HG03103 (cell line): ENCODE results near the gene TP53AIP1.

Source experiments
- ATAC-seq: cut with Tn5 transposase; IDR thresholded peaks from one replicate; pipeline ENCODE4 v1.9.1; 2021; ENCODE audit warnings: low read depth; ENCODE audit not compliant: unreplicated experiment

TP53AIP1 gene

GRCh38 chr11:128942817-128943427, at the start of gene TP53AIP1:
Gene TP53AIP1, minus strand, starts transcription at chr11:128942871. Its CDS starts 5,053 bp downstream, at chr11:128937818.
- no peak for ATAC-seq

DNA sequence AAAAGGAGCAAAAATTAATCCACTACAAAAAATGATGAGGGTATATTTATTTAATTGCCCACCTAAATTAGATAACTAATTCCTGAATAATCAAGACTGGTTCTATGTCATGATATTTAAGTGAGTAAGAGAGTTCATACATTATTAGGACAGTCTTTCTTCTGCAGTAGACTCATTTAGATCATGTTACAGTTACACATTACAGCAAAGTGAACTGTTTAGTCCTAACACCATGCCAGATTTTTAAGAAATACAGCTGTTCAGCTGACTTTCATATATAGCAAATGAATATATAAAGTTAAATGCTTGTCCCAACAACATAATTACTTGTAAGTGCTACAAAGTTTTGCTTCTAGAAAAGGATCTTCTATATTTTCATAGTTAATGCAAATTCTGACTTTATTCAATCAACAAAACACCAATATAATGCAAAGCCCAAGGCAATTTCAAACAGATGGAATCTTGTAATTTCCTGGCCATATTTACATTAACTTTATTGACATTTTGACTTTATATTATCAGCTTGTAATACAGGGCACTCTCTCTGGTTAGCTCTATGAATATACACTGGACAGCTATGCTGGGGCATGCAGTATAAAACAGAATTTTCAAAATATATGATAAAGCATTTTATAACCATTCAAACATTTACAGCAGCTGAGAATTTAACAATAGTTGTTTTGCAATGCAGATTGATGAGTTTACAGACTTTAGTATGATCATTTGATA, 45.7 kb upstream of the TP53AIP1 start:
- no peak for ATAC-seq

DNA sequence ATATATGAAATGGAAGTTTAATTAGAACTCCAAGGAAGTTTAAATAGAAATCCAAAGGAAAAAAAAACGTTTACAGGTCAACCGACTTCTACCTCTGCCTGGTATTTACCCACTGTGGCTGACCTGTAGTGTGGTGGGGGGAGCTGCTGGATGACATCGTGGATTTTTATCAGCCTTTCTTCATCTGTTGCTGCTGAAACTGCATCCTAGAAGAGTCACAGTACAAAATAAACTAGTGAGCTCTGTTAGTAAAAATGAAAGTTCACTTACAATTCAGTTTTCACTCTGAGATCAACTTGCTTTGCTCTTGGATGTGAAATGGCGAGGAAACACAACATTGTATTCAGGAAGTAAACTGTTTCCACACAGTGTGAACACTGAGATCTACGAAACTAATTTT, 43.2 kb upstream of the TP53AIP1 start:
- ATAC-seq, result no peak

DNA sequence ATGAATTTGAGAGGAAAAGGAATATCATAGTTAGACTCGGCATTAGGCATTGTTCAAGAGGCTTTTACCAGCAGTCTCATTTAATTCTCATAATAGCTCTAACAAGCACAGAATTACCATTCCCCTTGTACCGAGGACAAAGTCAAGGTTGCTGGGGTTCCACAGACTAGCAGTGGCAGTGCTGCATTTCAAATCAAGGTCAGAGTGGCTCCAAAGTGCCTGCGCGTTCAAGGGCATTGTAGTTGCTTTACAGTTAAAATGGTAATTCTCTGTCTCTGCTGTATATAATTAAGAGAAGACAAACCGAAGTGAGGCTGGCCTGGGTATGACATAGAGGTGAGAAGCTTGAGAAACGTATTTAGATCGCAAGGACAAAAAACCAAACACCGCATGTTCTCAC, 40.4 kb upstream of the TP53AIP1 start:
- no peak for ATAC-seq

DNA sequence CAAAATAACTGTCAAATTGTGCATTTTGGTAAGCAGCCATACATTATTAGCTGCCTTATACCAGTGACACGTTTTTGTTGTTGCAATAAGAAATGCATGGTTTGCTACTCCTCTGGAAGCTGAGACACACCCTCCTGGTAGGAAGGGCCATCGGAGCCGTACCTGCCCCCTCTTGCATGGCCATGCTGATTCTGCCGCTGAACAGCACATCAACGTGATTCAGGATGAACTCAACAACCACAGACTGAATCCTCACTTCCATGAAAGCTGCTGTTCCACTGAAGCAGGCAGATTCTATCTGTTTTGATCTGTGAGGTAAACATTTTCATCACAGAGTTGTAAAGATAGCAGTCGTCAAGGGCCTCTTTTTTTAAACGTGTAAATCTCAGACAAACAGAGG, 38.6 kb upstream of the TP53AIP1 start:
- ATAC-seq, result no peak

DNA sequence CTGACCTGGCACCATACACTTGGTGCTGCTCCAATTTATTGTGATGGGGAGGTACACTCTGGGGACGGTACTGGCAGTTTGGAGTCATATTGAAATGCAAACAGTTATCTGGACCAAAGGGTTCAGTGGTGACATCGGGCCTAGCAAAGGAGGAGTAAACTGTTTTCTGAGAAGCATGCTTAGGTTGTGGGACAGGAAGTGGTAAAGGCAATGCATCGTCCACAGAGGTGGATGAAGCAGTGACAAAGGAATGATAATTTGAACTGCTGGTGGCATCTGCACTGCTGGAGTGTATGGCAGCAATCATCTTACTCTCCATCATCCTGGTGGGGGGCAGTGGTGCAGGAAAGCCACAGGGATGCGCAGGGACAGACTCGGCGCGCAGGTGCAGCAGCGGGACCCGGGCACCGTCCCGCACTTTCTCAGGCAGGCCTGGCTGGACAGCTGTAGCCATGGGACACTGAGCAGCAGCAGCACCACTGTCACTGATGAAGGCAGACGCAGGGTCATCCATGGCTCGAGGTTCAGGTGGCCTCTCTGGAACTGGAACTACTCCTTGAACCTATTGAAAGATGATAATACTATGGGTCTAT, 28.0 kb upstream of the TP53AIP1 start:
- no peak for ATAC-seq

DNA sequence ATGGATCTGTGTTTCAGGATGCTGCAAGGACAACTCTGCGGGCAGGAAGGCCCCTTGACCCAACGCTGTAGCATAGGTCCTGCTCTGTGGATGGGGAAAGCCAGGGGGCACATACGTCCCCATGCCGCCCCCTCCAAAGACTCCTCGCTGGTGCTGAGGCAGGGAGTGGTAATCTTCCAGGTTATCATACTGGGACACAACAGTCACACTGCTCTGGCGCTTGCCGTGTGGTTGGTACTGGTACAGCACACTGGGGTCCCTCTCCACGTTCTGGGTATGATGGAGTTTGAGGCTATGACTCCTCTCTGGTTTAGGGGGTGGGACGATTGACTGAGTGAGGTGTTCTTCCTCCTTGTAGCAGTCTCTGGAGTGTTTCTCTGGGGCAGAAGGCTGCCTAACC, 26.2 kb upstream of the TP53AIP1 start:
- no peak for ATAC-seq

GRCh38 chr11:128967578-128967977, 24.9 kb upstream of the TP53AIP1 start:
- no peak for ATAC-seq

- peak; percentile 98 for ATAC-seq
Measured at GRCh38 chr11:128965485-128965884, 22.8 kb upstream of the TP53AIP1 start.

GRCh38 chr11:128964463-128964930, 21.8 kb upstream of the TP53AIP1 start:
- ATAC-seq, result no peak

- no peak for ATAC-seq
Measured at GRCh38 chr11:128963744-128964325, 21.2 kb upstream of the TP53AIP1 start.

GRCh38 chr11:128962896-128963295, 20.2 kb upstream of the TP53AIP1 start:
- ATAC-seq, result no peak

GRCh38 chr11:128961645-128962044, 19.0 kb upstream of the TP53AIP1 start:
- no peak for ATAC-seq

DNA sequence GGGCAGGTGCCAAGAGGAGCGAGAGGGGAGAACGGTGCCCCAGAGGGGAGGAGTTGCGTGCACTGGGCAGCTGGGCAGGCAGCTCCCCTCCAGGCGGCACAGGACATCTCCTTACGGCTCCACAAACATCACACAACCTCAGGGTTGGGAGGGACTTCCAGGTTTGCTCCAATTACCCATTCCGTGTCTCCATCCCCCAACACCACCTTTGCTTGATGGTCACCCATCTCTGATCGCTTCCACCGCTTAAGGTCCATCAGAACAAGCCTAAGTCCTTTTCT, 14.5 kb upstream of the TP53AIP1 start:
- ATAC-seq, result no peak

DNA sequence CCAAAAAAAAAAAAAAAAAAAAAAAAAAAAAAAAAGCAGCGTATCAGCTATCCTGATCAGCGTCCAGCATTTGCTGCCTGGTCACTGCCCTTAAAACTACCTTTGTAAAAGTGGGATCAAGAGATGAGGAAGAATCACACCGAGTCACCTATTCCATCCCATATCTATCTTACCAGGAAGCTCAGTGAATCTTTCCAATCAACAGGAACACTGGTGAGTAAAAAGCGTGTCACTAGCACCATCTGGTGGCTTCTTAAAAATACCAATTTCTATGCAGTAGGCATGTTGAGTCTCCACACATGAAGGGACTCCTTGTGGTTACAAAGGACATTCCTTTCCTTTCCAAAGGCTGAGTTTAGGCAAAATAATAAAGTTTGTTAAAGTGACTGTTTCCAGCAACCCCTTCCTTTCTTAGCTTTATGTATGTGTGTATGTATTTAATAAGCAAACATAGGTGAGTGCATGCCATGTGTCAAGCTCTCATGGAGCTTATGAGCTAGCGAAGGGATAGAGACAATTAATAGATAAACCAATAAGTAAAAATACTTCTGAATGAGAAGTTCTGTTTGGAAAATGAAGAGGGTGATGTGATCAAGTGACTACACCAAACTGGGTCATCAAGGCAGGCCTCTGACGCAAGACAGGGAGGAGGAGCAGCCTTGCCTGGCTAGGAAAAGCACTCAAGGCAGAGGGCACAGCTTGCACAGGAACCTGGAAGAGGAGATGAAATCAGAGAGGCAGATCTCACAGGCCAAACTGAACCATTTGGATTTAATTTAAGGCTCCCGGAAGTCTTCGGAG, 13.9 kb upstream of the TP53AIP1 start:
- no peak for ATAC-seq

DNA sequence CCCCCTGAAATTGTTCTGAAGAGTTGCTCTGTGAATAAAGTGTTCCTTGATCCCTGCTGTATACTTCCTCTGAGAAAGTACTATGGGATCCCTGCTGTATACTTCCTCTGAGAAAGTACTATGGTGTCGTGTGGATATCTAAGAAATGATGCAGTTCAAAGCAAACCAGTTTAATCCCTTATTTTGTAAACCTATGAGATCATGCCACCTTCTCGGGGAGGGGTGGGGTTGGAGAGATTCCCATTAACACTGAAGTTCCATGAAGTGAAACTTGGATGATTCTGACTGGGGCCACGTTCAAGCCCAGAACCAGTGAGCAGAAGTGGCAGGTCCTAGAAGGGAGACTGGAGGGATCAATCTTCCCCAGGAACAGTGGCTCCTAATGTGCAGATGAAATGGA, 13.0 kb upstream of the TP53AIP1 start:
- ATAC-seq, result no peak

GRCh38 chr11:128953151-128953550, 10.5 kb upstream of the TP53AIP1 start:
- no peak for ATAC-seq

- no peak for ATAC-seq
Measured at GRCh38 chr11:128949791-128950454, 7.3 kb upstream of the TP53AIP1 start.

DNA sequence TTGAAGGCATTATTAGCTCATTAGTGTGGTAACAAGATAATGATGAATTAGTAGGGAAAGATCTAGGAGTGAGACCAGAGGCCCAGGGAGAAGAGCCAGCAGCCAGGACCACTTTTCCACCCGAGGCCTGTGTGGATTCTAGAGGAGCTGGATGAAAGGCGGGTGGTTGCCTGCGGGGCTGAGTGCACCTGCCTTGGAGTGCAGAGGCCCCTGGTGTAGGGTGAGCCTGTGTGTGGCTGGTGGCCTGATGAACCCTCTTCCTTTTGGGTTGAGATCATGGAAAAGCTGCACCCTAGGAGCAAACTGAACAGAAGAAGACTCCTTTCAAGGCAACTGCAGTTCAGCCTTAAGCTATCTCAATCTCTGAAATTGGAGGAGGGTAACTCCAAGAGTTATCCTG, 5.9 kb upstream of the TP53AIP1 start:
- no peak for ATAC-seq

GRCh38 chr11:128947773-128948172, 5.1 kb upstream of the TP53AIP1 start:
- ATAC-seq, result no peak
